ENCODE results near the gene BCR.

The BCR gene

GRCh38 chr22:23154461-23154860 is 25.8 kb upstream of the BCR start:
- H3K4me3 ChIP-seq (ENCODE audit: low read depth, low read length): no peak overlapping the region
- TF ChIP-seq MYC (IDR thresholded peaks at IDR 0.05; ENCODE audit: low read depth, low read length) (no peak), POLR2A (IDR thresholded peaks at IDR 0.05; ENCODE audit: extremely low read depth, insufficient read length) (no peak)
- TF ChIP-seq, protein P1, sequence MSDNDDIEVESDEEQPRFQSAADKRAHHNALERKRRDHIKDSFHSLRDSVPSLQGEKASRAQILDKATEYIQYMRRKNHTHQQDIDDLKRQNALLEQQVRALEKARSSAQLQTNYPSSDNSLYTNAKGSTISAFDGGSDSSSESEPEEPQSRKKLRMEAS (IDR thresholded peaks at IDR 0.05; ENCODE audit: low read depth, low read length): no peak
- TF ChIP-seq, protein P2, sequence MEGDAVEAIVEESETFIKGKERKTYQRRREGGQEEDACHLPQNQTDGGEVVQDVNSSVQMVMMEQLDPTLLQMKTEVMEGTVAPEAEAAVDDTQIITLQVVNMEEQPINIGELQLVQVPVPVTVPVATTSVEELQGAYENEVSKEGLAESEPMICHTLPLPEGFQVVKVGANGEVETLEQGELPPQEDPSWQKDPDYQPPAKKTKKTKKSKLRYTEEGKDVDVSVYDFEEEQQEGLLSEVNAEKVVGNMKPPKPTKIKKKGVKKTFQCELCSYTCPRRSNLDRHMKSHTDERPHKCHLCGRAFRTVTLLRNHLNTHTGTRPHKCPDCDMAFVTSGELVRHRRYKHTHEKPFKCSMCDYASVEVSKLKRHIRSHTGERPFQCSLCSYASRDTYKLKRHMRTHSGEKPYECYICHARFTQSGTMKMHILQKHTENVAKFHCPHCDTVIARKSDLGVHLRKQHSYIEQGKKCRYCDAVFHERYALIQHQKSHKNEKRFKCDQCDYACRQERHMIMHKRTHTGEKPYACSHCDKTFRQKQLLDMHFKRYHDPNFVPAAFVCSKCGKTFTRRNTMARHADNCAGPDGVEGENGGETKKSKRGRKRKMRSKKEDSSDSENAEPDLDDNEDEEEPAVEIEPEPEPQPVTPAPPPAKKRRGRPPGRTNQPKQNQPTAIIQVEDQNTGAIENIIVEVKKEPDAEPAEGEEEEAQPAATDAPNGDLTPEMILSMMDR (IDR thresholded peaks at IDR 0.05; ENCODE audit: low read depth, low read length): no peak
- no peak for DNase-seq (ENCODE audit: low read depth)

GRCh38 chr22:23155143-23155542 is 25.2 kb upstream of the BCR start:
- TF ChIP-seq POLR2A (IDR thresholded peaks at IDR 0.05; ENCODE audit: extremely low read depth, insufficient read length): no peak
- TF ChIP-seq, protein P2 (IDR thresholded peaks at IDR 0.05; ENCODE audit: low read depth, low read length): no peak
- TF ChIP-seq MYC (IDR thresholded peaks at IDR 0.05; ENCODE audit: low read depth, low read length): no peak
- TF ChIP-seq, protein P1 (IDR thresholded peaks at IDR 0.05; ENCODE audit: low read depth, low read length): no peak
- no peak for DNase-seq (ENCODE audit: low read depth)
- H3K4me3 ChIP-seq (ENCODE audit: low read depth, low read length): no peak overlapping the region

- no peak overlapping the region for H3K4me3 ChIP-seq (ENCODE audit: low read depth, low read length)
- TF ChIP-seq, protein P2 (IDR thresholded peaks at IDR 0.05; ENCODE audit: low read depth, low read length): no peak
- no peak for TF ChIP-seq MYC (IDR thresholded peaks at IDR 0.05; ENCODE audit: low read depth, low read length)
- TF ChIP-seq, protein P1 (IDR thresholded peaks at IDR 0.05; ENCODE audit: low read depth, low read length): no peak
- TF ChIP-seq POLR2A (IDR thresholded peaks at IDR 0.05; ENCODE audit: extremely low read depth, insufficient read length): no peak
- no peak for DNase-seq (ENCODE audit: low read depth)
These were observed 24.5 kb upstream of the BCR start for GRCh38 chr22:23155831-23156230.

GRCh38 chr22:23156286-23156685 is 24.0 kb upstream of the BCR start:
- H3K4me3 ChIP-seq (ENCODE audit: low read depth, low read length): no peak overlapping the region
- no peak for DNase-seq (ENCODE audit: low read depth)
- TF ChIP-seq, protein P2 (IDR thresholded peaks at IDR 0.05; ENCODE audit: low read depth, low read length): peak; percentile 12
- TF ChIP-seq, protein P1 (IDR thresholded peaks at IDR 0.05; ENCODE audit: low read depth, low read length): no peak

GRCh38 chr22:23157560-23158515 is 22.5 kb upstream of the BCR start:
- TF ChIP-seq POLR2A (IDR thresholded peaks at IDR 0.05; ENCODE audit: extremely low read depth, insufficient read length) (no peak), MYC (IDR thresholded peaks at IDR 0.05; ENCODE audit: low read depth, low read length) (no peak)
- TF ChIP-seq, protein P1 (IDR thresholded peaks at IDR 0.05; ENCODE audit: low read depth, low read length): no peak
- TF ChIP-seq, protein P2 (IDR thresholded peaks at IDR 0.05; ENCODE audit: low read depth, low read length): no peak
- DNase-seq (ENCODE audit: low read depth): no peak
- no peak overlapping the region for H3K4me3 ChIP-seq (ENCODE audit: low read depth, low read length)

Data from NB4 (cell line).